Bronchial epithelial cell (primary cell): ENCODE data around the gene ANTXR1. TPM values are rescaled to one million over a fixed set of nuclear protein-coding genes. Genes with fewer than 3 reads are reported as not detected.

Experiments used
- DNase-seq: peaks from one replicate; pipeline ENCODE4 v3.0.0-alpha.2; 2010; ENCODE audit warnings: low read depth
- FAIRE-seq: peaks from 2 replicates; lab custom pipeline; 2011; peaks lifted over from hg19 to GRCh38; lab: Jason Lieb, UNC
- H3K27me3 ChIP-seq: 2 replicates; pipeline ENCODE4 v1.5.1; 2011; ENCODE audit warnings: low read length; ENCODE audit not compliant: control insufficient read depth, insufficient read depth
- H3K36me3 ChIP-seq: 2 replicates; pipeline ENCODE4 v1.5.1; 2011; ENCODE audit warnings: low read length; ENCODE audit not compliant: control insufficient read depth, insufficient read depth
- H3K4me3 ChIP-seq: 2 replicates; pipeline ENCODE4 v1.5.1; 2011; ENCODE audit warnings: mild to moderate bottlenecking, low read depth, low read length, control low read depth
- total RNA-seq: library from RNA; depleted of rRNA; stranded (reverse); fragments of >200 nt; gene quantifications from 2 replicates; pipeline ENCODE4 v1.2.1, GENCODE V29; 2014
- TF ChIP-seq, protein P1 (sequence below): IDR thresholded peaks from 2 replicates; pipeline ENCODE4 v1.5.1; 2011; ENCODE audit warnings: mild to moderate bottlenecking, moderate library complexity, low read length, control low read depth, inconsistent platforms; ENCODE audit not compliant: insufficient read depth, severe bottlenecking

The ANTXR1 gene
- total RNA-seq, 1 donor from 2014 or later, result 3.7 TPM

DNA sequence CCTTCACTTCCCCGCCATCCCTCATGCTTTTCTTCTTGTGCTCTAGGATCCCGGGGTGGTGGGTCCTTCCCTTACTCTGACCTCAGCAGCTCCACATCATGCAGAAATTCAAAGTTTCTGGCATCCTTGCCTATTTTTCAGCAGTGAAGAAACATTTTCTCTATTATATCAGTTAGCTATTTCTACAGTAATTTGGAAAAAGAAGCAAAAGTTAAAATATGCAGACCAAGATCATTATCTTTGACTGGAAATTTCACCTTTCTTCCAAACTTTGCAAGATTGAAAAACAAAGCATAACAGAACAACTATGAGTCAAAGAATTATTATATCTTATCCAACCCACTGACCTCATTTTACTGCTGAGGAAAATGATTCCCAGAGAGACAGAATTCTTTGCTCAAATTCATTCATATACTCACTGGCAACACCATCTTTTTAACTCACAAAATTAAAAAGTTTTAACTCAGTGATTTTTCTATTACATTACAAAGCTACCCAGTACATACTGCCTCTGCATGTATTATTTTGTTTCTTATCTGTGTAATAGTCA is 40.5 kb downstream of the ANTXR1 start:
- Histone ChIP-seq H3K36me3 (no peaks in the 10 kb centered on the region), H3K4me3 (no peak overlapping the region), H3K27me3 (no peaks in the 10 kb centered on the region)
- FAIRE-seq (no peak), DNase-seq (no peak)
- TF ChIP-seq, protein P1, sequence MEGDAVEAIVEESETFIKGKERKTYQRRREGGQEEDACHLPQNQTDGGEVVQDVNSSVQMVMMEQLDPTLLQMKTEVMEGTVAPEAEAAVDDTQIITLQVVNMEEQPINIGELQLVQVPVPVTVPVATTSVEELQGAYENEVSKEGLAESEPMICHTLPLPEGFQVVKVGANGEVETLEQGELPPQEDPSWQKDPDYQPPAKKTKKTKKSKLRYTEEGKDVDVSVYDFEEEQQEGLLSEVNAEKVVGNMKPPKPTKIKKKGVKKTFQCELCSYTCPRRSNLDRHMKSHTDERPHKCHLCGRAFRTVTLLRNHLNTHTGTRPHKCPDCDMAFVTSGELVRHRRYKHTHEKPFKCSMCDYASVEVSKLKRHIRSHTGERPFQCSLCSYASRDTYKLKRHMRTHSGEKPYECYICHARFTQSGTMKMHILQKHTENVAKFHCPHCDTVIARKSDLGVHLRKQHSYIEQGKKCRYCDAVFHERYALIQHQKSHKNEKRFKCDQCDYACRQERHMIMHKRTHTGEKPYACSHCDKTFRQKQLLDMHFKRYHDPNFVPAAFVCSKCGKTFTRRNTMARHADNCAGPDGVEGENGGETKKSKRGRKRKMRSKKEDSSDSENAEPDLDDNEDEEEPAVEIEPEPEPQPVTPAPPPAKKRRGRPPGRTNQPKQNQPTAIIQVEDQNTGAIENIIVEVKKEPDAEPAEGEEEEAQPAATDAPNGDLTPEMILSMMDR, result no peak

DNA sequence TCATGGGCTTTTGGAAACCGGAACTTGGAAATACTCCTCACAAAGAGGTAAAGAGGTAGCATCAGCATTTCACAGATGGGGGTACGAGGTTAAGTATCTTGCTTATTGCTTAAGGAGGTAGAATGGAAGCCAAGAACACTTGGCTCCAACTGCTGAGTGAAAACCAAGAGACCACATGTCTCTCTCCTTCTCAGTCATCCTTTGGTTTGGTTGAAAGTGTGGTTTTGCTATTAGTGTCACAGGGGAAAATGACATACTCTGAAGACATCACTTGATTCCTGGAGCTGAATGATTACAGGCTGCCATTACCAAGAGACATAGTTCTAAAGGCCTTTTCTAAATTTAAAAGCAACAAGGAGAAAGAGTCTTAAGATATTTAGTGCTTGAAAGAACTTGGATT is 41.5 kb downstream of the ANTXR1 start:
- H3K36me3 ChIP-seq, result no peaks in the 10 kb centered on the region
- H3K4me3 ChIP-seq, result no peak overlapping the region
- DNase-seq, result no peak
- no peak for FAIRE-seq
- no peaks in the 10 kb centered on the region for H3K27me3 ChIP-seq
- TF ChIP-seq, protein P1, result no peak

DNA sequence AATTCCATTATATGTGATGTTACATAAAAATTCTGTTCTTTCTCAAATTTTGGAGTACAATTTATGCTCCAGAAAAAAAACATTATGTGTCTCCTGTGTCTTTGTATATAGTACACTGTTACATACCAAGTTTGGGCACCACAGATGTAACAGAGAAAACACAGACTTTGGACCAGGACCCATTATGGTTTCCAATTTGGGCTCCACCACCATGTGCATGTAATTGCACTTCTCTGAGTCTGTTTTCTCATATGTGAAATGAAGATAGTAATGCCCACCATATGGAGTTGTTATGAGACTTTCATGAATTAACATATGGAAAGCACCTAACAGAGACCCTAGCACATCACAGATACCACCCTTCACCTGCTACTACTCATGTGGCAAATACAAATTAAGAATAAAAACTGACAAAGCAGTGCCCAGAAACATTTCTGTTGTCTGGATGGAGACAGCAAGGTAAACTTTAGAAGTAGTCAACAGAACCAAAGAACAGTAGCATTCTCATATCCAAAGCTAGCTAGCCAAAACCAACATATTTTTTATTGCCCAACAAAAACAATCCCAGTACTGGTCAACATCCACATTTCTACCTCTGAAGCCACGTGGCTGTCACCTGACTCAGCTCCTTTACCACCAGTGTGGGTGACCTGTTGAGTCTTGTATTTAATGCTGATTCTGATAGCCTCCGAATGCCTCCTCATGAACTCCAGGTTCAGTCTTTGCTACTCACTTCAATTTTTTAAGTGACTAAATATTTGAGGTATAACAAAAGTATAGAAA is 42.9 kb downstream of the ANTXR1 start:
- peak; percentile 52 for FAIRE-seq

DNA sequence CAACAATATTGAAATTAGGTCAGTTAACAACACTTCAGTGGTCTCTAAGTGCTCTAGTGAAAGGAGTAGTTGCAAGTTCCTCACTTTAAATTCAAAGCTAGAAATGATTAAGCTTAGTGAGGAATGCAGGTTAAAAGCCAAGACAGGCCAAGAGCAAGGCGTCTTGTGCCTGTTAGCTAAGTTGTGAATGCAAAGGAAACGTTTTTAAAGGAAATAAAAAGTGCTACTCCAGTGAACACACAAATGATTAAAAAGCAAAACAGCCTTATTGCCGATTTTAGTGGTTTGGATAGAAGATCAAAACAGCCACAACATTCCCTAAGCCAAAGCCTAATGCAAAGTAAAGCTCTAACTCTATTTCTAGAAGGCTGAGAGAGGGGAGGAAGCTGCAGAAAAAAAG is 44.7 kb downstream of the ANTXR1 start:
- no peak for DNase-seq
- no peak for FAIRE-seq
- Histone ChIP-seq H3K36me3 (no peaks in the 10 kb centered on the region), H3K27me3 (no peaks in the 10 kb centered on the region), H3K4me3 (no peak overlapping the region)
- TF ChIP-seq, protein P1, result no peak

More for the DNA sequence above, 42.9 kb downstream of the ANTXR1 start:
- TF ChIP-seq, protein P1, result no peak
- peak; percentile 61 for DNase-seq
- no peak overlapping the region for H3K4me3 ChIP-seq
- no peaks in the 10 kb centered on the region for H3K27me3 ChIP-seq
- no peaks in the 10 kb centered on the region for H3K36me3 ChIP-seq

DNA sequence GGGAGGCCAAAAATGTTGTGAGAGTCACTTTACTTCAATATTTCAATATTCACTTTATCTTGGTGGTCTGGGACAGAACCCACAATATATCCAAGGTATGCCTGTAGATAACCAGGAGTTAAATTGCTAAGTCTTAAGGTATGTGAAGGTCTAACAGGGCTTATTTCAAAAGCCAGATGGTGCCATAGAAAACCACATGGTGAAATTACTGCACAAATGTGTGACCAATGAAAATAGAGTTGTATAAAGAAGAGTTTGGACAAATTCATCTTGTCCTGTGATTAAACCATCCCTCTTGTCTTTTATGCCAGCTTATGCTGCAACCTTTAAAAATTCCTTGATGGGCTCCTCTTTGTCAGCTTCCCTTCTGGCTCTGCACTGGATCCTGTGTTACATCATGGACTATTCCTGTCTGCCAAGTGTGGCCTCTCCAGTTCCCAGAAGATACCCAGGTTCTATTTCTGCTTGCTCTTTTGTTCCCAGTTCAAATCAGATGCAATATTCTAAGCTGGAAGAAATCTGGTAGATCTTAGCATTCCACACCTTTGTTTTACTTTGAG is 46.8 kb downstream of the ANTXR1 start:
- DNase-seq, result no peak
- TF ChIP-seq, protein P1, result no peak
- no peaks in the 10 kb centered on the region for H3K36me3 ChIP-seq
- H3K27me3 ChIP-seq, result no peaks in the 10 kb centered on the region
- FAIRE-seq, result no peak
- H3K4me3 ChIP-seq, result no peak overlapping the region
